Measurements from ENCODE around the gene CD63. TPM values are rescaled to one million over a fixed set of nuclear protein-coding genes. Genes with fewer than 3 reads are reported as not detected.

CD63 gene
- total and polyA plus RNA-seq, 9 of the 15 experiments (the other 6 are each of a cell fraction or from before 2014, with no cell fraction given), result 313 to 735 (median 433) TPM

DNA sequence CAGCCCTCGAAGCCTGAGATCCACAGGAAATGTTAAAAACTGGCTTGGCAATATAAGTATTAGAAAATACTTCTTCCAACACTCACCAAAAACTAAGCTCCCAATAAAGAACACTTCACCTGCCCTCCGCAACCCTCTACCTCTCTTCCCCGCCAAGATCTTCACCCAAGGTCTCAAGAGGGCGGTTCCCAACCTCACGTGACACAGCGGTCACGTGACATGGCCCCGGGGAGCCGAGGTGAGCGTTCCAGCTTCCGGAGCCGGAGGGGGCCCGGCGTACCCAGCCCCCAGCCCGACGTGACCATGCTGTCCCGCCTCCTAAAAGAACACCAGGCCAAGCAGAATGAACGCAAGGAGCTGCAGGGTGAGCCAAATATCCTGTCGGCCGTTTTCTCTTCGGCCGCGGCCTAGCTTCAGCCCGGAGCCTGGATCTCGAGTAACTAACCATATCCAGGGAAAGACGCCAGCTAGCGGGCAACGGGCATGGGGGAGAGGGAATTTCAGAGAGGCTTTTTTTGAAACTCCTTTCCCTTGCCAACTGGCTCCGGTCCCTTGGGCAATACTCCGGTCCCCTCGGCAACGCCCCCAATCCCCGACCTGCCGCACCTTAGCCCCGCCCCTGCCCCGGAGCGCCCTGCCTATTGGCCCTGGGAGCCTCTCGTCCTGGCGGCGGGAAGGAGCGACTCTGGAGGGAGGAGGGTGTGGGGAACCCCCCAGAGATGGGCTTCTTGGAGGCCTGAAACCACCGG is 12.8 kb downstream of the CD63 start, which contains the start of gene BLOC1S1 (continued):
- TF ChIP-seq, protein P1, sequence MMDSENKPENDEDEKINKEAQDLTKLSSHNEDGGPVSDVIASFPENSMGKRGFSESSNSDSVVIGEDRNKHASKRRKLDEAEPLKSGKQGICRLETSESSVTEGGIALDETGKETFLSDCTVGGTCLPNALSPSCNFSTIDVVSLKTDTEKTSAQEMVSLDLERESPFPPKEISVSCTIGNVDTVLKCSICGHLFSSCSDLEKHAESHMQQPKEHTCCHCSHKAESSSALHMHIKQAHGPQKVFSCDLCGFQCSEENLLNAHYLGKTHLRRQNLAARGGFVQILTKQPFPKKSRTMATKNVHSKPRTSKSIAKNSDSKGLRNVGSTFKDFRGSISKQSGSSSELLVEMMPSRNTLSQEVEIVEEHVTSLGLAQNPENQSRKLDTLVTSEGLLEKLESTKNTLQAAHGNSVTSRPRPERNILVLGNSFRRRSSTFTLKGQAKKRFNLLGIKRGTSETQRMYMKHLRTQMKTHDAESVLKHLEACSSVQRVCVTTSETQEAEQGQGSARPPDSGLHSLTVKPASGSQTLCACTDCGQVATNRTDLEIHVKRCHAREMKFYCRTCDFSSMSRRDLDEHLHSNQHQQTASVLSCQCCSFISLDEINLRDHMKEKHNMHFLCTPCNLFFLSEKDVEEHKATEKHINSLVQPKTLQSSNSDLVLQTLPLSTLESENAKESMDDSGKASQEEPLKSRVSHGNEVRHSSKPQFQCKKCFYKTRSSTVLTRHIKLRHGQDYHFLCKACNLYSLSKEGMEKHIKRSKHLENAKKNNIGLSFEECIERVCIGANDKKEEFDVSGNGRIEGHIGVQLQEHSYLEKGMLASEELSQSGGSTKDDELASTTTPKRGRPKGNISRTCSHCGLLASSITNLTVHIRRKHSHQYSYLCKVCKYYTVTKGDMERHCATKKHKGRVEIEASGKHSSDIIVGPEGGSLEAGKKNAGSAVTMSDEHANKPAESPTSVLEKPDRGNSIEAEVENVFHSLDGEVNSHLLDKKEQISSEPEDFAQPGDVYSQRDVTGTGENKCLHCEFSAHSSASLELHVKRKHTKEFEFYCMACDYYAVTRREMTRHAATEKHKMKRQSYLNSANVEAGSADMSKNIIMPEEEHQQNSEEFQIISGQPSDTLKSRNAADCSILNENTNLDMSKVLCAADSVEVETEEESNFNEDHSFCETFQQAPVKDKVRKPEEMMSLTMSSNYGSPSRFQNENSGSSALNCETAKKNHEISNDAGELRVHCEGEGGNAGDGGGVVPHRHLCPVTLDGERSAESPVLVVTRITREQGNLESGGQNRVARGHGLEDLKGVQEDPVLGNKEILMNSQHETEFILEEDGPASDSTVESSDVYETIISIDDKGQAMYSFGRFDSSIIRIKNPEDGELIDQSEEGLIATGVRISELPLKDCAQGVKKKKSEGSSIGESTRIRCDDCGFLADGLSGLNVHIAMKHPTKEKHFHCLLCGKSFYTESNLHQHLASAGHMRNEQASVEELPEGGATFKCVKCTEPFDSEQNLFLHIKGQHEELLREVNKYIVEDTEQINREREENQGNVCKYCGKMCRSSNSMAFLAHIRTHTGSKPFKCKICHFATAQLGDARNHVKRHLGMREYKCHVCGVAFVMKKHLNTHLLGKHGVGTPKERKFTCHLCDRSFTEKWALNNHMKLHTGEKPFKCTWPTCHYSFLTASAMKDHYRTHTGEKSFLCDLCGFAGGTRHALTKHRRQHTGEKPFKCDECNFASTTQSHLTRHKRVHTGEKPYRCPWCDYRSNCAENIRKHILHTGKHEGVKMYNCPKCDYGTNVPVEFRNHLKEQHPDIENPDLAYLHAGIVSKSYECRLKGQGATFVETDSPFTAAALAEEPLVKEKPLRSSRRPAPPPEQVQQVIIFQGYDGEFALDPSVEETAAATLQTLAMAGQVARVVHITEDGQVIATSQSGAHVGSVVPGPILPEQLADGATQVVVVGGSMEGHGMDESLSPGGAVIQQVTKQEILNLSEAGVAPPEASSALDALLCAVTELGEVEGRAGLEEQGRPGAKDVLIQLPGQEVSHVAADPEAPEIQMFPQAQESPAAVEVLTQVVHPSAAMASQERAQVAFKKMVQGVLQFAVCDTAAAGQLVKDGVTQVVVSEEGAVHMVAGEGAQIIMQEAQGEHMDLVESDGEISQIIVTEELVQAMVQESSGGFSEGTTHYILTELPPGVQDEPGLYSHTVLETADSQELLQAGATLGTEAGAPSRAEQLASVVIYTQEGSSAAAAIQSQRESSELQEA (IDR thresholded peaks at IDR 0.05; ENCODE audit: low read depth), result no peak
- TF ChIP-seq PTBP1 (IDR thresholded peaks at IDR 0.05; ENCODE audit: low read depth, low read length) (0 out of 2 replicates have a peak, but pooled peaks have one; percentile 19), TAF7 (tag; IDR thresholded peaks at IDR 0.05) (peak; percentile 55), HNRNPH1 (optimal IDR thresholded peaks at IDR 0.05; ENCODE audit: low read depth, low read length) (no peak), NCOA1 (IDR thresholded peaks at IDR 0.05; ENCODE audit: low read depth) (no peak), ZNF586 (CRISPR knock-in tag; conservative IDR thresholded peaks at IDR 0.05) (no peak), ARHGAP35 (IDR thresholded peaks at IDR 0.05; ENCODE audit: partially characterized antibody) (no peak), ZNF232 (CRISPR knock-in tag; IDR thresholded peaks at IDR 0.05) (no peak), ZEB2 (IDR thresholded peaks at IDR 0.05) (peak; percentile 68; the same call in 1 of the 2 replicates), ZNF589 (CRISPR knock-in tag; IDR thresholded peaks at IDR 0.05; ENCODE audit: low read depth) (peak; percentile 41; the same call in 1 of the 2 replicates), TAF1 (IDR thresholded peaks at IDR 0.05; ENCODE audit: control insufficient read depth, extremely low read depth, insufficient read depth, low read length, severe bottlenecking) (peak; percentile 56), ZNF134 (CRISPR knock-in tag; conservative IDR thresholded peaks at IDR 0.05) (no peak), TEAD4 (IDR thresholded peaks at IDR 0.05; ENCODE audit: low read length) (no peak), TEAD4 (CRISPR knock-in tag; IDR thresholded peaks at IDR 0.05; ENCODE audit: borderline replicate concordance) (no peak), EP400 (IDR thresholded peaks at IDR 0.05) (peak; percentile 83), ZFX (CRISPR knock-in tag; IDR thresholded peaks at IDR 0.05) (peak; percentile 100)
- TF ChIP-seq, protein P2, sequence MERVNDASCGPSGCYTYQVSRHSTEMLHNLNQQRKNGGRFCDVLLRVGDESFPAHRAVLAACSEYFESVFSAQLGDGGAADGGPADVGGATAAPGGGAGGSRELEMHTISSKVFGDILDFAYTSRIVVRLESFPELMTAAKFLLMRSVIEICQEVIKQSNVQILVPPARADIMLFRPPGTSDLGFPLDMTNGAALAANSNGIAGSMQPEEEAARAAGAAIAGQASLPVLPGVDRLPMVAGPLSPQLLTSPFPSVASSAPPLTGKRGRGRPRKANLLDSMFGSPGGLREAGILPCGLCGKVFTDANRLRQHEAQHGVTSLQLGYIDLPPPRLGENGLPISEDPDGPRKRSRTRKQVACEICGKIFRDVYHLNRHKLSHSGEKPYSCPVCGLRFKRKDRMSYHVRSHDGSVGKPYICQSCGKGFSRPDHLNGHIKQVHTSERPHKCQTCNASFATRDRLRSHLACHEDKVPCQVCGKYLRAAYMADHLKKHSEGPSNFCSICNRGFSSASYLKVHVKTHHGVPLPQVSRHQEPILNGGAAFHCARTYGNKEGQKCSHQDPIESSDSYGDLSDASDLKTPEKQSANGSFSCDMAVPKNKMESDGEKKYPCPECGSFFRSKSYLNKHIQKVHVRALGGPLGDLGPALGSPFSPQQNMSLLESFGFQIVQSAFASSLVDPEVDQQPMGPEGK (CRISPR knock-in tag; IDR thresholded peaks at IDR 0.05; ENCODE audit: borderline replicate concordance), result no peak
- TF ChIP-seq, protein P3, sequence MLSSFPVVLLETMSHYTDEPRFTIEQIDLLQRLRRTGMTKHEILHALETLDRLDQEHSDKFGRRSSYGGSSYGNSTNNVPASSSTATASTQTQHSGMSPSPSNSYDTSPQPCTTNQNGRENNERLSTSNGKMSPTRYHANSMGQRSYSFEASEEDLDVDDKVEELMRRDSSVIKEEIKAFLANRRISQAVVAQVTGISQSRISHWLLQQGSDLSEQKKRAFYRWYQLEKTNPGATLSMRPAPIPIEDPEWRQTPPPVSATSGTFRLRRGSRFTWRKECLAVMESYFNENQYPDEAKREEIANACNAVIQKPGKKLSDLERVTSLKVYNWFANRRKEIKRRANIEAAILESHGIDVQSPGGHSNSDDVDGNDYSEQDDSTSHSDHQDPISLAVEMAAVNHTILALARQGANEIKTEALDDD (IDR thresholded peaks at IDR 0.05), result no peak

Measured in K562 (cell line).